NB4 (cell line): Measurements from ENCODE around the gene DENND4A.

Source experiments
- CTCF ChIP-seq: IDR thresholded peaks from one replicate; pipeline ENCODE4 v1.5.1; 2012; ENCODE audit warnings: low read depth, low read length
- POLR2A ChIP-seq: IDR thresholded peaks from 2 replicates; pipeline ENCODE4 v1.6.1; 2011; ENCODE audit warnings: mild to moderate bottlenecking; ENCODE audit not compliant: insufficient read length; ENCODE audit errors: extremely low read depth
- TF ChIP-seq, protein P1 (sequence below): IDR thresholded peaks from 2 replicates; pipeline ENCODE4 v1.6.1; 2011; ENCODE audit warnings: low read depth, low read length

DNA sequence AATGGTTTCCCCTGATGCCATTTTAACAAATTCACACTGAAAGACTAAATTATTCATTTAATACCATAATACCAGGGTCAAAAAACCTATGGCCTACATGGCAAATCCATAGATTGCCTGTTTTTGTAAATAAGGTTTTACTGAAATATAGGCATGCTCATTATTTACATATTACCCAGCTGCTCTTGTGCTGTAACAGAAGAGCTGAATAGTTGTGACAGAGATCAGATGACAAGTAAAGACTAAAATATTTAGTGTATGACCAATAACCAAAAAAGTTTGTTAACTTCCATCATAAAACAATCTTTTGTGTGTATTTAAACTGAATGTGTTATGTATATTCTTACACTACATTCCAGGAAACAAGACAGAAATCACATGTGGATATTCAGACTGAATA, 60.2 kb downstream of the DENND4A start:
- TF ChIP-seq CTCF = no peak
- no peak for TF ChIP-seq POLR2A
- TF ChIP-seq, protein P1, sequence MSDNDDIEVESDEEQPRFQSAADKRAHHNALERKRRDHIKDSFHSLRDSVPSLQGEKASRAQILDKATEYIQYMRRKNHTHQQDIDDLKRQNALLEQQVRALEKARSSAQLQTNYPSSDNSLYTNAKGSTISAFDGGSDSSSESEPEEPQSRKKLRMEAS = no peak
